T-helper 2 cell treated with Interferon-gamma antibody and Interleukin-4, amounts not matched to agents 5 μg/mL and 100 μg/mL, for 36 hours (primary cell): Measurements from ENCODE around the gene KLHL7.

Experiments used
- DNase-seq: peaks from one replicate; pipeline ENCODE4 v3.0.0; 2021; ENCODE audit warnings: low spot score
- H3K27ac Mint-ChIP-seq: one replicate; pipeline ENCODE4 v1.8.0; 2021; ENCODE audit warnings: mild to moderate bottlenecking, mixed read lengths
- H3K27me3 Mint-ChIP-seq: one replicate; pipeline ENCODE4 v1.8.0; 2021; ENCODE audit warnings: low read depth, mixed read lengths
- H3K36me3 Mint-ChIP-seq: one replicate; pipeline ENCODE4 v1.8.0; 2021; ENCODE audit warnings: low read depth, mixed read lengths
- H3K4me1 Mint-ChIP-seq: one replicate; pipeline ENCODE4 v1.8.0; 2021; ENCODE audit warnings: low read depth, mixed read lengths
- H3K4me3 Mint-ChIP-seq: one replicate; pipeline ENCODE4 v1.8.0; 2022; ENCODE audit warnings: mild to moderate bottlenecking, moderate library complexity, mixed read lengths
- H3K9me3 Mint-ChIP-seq: one replicate; pipeline ENCODE4 v1.8.0; 2021; ENCODE audit warnings: mixed read lengths

The KLHL7 gene

DNA sequence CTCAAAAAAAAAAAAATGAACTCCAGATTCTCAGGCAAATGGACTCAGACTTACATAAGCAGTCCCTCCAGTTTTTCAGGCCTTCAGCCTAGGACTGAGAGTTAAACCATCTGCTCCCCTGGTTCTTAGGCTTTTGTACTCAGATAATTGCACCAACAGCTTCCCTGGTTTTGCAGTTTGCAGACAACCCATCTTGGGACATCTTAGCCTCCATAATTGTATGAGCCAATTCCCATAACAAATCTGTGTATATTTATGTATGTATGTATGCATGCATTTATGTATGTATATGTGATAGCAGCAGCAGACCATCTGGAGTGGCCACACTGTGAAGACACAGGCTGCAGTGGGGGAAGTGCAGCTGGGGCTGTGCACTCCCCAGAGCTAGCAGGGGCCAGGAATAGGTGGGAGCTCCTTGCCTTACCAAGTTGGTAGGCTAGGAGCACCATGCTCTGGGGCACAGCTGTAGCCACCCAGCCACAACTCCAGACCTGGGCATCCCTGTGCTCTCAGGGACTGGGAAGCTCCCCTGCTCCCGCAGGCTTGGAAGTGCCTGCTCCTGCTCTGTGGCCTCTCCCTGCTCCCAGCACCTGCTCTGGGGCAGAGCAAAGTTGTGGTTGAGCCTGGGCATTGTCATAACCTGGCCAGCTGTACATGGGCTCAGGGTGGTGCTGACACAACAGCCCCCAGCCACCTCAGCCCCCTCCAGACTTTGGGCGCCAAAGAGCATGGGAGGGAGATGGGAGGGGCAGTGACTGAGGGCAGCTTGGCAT, 8.9 kb upstream of the KLHL7 start:
- no peaks in the 10 kb centered on the region for H3K9me3 Mint-ChIP-seq
- DNase-seq = no peak
- H3K27ac Mint-ChIP-seq = no peak overlapping the region
- no peaks in the 10 kb centered on the region for H3K4me1 Mint-ChIP-seq
- H3K27me3 Mint-ChIP-seq = peaks cover 10% of the 10 kb centered on the region
- no peaks in the 10 kb centered on the region for H3K36me3 Mint-ChIP-seq
- H3K4me3 Mint-ChIP-seq = no peak overlapping the region

DNA sequence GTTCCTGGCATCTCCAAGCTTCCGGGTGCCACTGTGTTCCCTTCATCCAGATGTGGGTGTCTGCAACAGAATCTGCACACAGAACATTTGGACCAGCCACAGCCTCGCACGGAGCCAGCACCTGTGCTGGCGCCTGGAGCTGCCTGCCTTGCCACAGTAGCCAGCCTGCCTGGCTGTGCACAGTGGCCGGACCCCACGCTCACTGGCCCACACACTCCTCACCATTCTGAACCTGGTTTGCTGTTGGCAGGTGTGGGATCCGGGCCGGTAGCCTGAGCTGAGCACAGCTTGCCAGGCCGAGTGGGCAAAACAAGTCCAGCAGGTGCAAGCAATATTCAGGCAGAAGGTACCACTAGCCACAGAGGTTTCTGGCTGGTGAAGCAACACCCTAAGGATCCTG, 7.6 kb upstream of the KLHL7 start:
- peaks cover 3% of the 10 kb centered on the region for H3K36me3 Mint-ChIP-seq
- H3K27me3 Mint-ChIP-seq = peaks cover 5% of the 10 kb centered on the region
- H3K4me1 Mint-ChIP-seq = no peaks in the 10 kb centered on the region
- DNase-seq = no peak
- H3K4me3 Mint-ChIP-seq = no peak overlapping the region
- H3K9me3 Mint-ChIP-seq = no peaks in the 10 kb centered on the region
- no peak overlapping the region for H3K27ac Mint-ChIP-seq

DNA sequence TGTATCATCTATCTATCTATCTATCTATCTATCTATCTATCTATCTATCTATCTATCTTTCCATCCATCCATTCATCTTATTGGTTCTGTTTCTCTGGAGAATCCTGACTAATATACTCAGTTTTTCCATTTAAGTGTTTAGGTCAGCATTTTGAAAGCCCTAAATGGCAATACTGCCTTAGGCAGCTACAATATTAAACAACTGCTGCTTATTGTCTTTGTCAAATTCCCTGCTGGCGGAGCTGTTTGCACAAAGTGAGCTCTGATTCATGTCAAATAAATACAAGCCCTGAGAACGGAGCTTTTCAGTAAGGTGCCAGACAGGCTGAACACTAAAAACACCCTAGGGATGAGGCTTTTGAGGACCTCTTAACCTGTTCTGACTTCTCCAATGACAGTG, 7.1 kb upstream of the KLHL7 start:
- Mint-ChIP-seq H3K4me1 (no peaks in the 10 kb centered on the region), H3K27ac (no peak overlapping the region), H3K4me3 (no peak overlapping the region), H3K36me3 (peaks cover 3% of the 10 kb centered on the region), H3K27me3 (peaks cover 3% of the 10 kb centered on the region), H3K9me3 (no peaks in the 10 kb centered on the region)
- DNase-seq = no peak

DNA sequence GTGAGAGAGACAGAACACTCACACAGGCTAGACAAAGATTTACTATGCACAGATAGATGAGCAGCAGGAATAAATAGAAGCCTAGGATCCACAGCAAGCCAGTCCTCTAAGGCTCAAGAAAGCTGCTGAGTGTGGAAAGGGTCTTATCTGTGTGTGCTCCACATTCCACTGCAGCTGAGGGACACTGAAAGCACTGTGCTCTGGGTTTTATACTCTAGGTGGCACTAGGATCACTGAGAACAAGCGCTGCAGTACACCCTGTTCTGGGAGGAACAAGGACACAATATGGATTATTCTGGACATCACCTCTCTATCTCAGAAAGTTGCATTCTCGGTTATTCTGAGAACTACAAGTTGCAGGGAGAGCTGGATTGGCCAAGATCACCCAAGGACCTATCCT, 4.9 kb upstream of the KLHL7 start:
- DNase-seq = no peak
- no peaks in the 10 kb centered on the region for H3K27me3 Mint-ChIP-seq
- H3K36me3 Mint-ChIP-seq = peaks cover 3% of the 10 kb centered on the region
- H3K4me3 Mint-ChIP-seq = no peak overlapping the region
- peaks cover 4% of the 10 kb centered on the region for H3K4me1 Mint-ChIP-seq
- no peaks in the 10 kb centered on the region for H3K9me3 Mint-ChIP-seq
- H3K27ac Mint-ChIP-seq = no peak overlapping the region

DNA sequence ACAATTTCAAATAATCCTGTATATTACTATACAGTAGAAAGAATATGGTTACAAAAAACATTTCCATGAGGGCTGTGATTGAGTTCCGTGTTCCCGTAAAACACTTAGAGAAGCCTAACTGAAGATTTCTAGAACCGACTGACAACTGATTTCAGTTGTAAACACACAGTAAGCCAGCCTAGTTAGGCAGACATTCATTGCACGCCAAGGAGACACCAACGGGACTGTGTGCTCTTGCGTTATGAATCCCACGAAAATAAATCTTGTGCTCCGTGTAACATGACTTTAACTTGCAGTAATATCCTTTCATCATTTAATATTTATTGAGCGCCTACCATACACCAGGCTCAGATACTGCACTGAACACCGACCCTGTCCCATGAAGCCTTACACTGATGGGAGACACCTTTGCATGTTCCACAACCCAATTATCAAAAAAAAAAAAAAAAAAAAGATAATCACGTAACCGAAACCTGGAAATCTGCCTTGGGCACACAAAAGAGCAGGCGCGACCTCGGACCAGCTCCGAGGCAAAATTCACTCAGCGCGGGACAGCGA, 420 bp upstream of the KLHL7 start:
- Mint-ChIP-seq H3K4me1 (peaks cover 20% of the 10 kb centered on the region), H3K4me3 (peak overlapping the region; percentile 98), H3K9me3 (no peaks in the 10 kb centered on the region), H3K27me3 (no peaks in the 10 kb centered on the region), H3K36me3 (peaks cover 7% of the 10 kb centered on the region), H3K27ac (peak overlapping the region; percentile 98)
- DNase-seq = no peak

DNA sequence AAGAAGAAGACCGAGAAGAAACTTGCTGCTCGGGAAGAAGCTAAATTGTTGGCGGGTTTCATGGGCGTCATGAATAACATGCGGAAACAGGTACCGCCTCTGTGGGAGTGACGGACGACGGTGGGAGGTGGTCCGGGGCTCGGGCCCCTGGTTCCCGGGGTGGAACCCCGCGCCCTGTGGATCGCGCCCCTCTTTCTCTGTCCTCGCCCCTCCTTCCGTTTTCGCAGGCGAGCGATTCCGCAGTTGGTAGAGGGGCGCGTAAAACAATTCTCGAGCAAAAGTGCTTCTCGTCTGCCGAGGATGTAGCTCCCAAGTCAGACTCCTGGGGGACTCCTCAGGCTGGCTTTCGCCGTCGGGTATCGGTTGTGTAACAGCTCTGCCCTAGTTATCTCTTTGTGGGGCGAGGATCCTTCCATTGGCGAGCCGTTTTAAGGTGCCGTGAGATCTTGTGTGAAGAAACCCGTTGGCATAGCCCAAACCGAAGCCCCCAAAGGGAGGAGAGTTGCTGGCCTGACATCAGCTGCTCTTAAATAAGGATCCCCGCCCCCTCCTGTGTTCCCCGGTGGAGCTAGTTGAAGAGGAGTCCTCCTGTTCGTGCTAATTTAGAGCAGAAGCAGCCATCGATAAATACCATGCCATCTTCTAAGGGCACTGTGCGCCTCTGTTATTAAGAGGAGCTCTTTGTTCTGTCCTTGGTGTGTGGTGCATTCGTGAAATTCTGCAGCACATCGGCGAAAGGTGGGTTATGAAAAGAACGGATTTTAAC, 655 bp downstream of the KLHL7 start:
- Mint-ChIP-seq H3K9me3 (no peaks in the 10 kb centered on the region), H3K4me3 (peak overlapping the region; percentile 98), H3K27ac (peak overlapping the region; percentile 98), H3K4me1 (peaks cover 20% of the 10 kb centered on the region), H3K36me3 (peaks cover 7% of the 10 kb centered on the region), H3K27me3 (no peaks in the 10 kb centered on the region)
- DNase-seq = peak; percentile 35

DNA sequence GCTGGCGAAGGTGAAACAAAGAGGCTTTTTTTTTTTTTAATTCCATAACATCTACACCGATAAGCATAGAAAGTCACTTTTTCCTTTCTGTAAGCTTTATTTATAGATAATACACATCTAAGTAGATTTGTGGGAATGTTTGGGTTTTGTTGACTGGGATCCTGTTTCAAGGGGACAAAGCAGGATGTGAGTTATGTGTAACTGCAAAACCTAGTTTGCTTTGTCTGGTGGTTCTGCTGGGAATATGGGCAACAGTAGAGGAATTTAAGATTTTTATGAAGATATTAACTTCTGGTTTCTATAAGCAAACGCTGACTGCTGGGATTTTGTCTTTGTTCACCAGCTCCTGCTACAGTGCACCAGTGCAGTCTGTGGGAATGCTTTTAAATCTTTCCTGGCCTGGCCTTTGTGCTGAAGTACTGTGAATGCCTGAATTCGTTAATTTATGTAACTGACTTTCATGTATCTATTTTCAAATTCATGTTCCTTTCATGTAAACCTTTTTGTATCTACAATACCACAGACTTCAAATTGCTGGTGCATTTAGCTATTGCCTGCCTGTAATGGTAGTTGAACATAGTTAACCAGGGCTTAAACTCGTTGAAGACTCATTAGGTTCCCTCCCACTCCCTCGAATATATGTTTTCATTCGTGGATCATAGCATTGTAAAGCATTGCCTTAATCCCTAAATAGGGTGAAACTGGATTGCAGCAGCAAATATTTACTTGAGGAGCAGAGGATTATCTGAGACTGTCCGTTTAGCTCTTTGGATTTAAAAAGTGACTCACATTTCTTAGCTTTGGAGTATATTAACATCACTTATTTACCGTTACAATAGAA, 1.5 kb downstream of the KLHL7 start:
- Mint-ChIP-seq H3K9me3 (no peaks in the 10 kb centered on the region), H3K36me3 (peaks cover 7% of the 10 kb centered on the region), H3K4me1 (peaks cover 20% of the 10 kb centered on the region), H3K27me3 (no peaks in the 10 kb centered on the region), H3K4me3 (peak overlapping the region; percentile 98), H3K27ac (peak overlapping the region; percentile 98)
- no peak for DNase-seq

DNA sequence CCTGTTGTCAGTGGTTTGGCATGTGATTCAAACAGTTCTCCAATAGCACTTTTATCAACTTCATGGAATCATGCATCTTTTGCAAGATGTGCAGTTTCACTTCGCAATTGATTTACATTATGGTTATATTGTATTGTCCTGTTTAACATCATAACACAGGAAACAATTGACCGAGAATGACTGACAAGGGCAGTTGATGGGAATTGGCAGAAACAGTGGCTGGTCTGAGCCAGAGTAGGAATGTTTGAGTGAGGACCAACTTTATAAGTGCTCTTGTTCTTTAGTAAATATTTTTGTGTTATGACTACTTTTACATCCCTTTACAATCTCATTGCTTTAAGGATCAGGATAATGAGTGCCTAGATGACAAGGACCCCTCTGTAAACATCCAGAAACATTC, 2.2 kb downstream of the KLHL7 start:
- Mint-ChIP-seq H3K27me3 (no peaks in the 10 kb centered on the region), H3K4me1 (peaks cover 20% of the 10 kb centered on the region), H3K4me3 (peak overlapping the region; percentile 98), H3K27ac (no peak overlapping the region), H3K9me3 (no peaks in the 10 kb centered on the region), H3K36me3 (peaks cover 5% of the 10 kb centered on the region)
- no peak for DNase-seq

DNA sequence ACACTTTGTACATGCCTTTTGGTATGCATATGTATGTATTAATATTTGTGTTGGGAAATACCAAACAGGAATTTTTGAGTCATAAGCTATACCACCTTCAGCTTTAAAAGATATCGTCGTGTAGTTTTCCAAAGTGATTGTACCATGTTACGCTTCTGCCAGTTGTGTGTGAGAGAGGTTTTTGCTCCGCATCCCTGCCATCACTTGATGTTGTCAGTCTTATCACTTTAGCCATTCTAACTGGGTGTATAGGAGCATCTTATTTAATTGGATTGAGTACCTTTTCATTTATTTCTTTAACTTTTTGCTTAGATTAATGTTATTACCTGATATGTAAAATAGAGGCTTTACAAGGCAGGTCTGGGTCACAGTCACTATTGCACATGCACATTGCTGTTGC, 3.4 kb downstream of the KLHL7 start:
- peaks cover 4% of the 10 kb centered on the region for H3K36me3 Mint-ChIP-seq
- DNase-seq = no peak
- H3K4me3 Mint-ChIP-seq = no peak overlapping the region
- H3K4me1 Mint-ChIP-seq = peaks cover 20% of the 10 kb centered on the region
- H3K27ac Mint-ChIP-seq = no peak overlapping the region
- H3K9me3 Mint-ChIP-seq = no peaks in the 10 kb centered on the region
- no peaks in the 10 kb centered on the region for H3K27me3 Mint-ChIP-seq

DNA sequence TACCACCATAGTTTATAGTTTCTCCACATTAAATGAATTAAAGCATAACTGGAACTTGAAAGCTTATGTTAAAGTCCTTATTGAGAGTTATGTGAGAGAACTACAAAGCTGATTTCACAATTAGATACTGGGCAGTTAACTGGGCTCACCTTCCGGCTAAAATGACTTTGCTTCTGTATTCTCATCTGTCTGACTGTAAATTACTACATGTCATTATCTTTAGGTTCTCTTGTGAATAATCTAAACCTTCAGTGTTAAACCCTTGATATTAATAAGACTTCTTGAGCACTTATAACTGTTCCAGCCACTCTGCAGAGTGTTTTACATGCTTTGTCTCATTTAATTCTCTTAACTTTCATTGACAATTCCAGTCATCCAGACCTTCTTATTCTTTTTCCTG, 3.9 kb downstream of the KLHL7 start:
- no peak overlapping the region for H3K4me3 Mint-ChIP-seq
- DNase-seq = no peak
- H3K4me1 Mint-ChIP-seq = peaks cover 19% of the 10 kb centered on the region
- H3K27ac Mint-ChIP-seq = no peak overlapping the region
- peaks cover 4% of the 10 kb centered on the region for H3K36me3 Mint-ChIP-seq
- no peaks in the 10 kb centered on the region for H3K27me3 Mint-ChIP-seq
- no peaks in the 10 kb centered on the region for H3K9me3 Mint-ChIP-seq

DNA sequence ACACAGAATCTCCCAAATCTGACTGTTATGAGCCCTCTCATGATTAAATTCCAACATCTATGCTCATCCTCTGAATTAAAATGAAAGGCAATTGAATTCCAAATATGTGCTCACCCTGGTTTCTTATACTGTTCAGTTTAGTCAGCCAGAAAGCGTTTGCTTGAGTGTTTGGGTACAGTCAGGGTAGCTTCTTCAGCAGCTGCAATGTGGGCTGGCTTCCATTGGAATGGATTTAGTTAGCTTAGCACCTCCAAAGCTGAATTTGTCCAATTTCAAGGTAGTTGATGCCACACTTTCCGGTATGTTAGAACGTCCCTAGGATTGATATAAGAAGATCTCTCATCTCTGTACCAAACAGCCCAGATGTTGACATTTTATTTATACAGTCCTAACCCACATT, 9.3 kb downstream of the KLHL7 start:
- DNase-seq = no peak
- Mint-ChIP-seq H3K27me3 (no peaks in the 10 kb centered on the region), H3K4me3 (no peak overlapping the region), H3K27ac (no peak overlapping the region), H3K4me1 (no peaks in the 10 kb centered on the region), H3K9me3 (no peaks in the 10 kb centered on the region), H3K36me3 (no peaks in the 10 kb centered on the region)

DNA sequence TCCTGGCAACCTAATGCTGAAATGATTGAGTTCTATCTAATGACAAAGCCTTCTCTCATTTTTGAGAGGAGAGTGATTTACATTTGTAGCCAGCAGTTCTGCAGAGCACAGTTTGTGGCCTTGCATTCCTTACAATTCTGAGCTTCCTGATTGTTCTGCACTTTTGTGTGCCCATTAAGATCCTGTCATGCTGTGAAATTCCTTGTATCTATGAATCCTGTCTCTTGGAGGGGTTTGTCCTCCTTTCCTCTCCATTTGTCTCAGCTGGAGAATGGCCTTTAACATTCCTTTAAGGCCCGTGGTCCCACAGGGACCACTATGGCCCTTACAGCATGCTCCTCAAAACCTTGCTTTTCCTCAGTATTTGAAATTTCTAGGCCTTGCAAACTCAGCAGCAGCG, 10.4 kb downstream of the KLHL7 start:
- no peaks in the 10 kb centered on the region for H3K36me3 Mint-ChIP-seq
- H3K9me3 Mint-ChIP-seq = no peaks in the 10 kb centered on the region
- H3K27ac Mint-ChIP-seq = no peak overlapping the region
- H3K4me3 Mint-ChIP-seq = no peak overlapping the region
- no peaks in the 10 kb centered on the region for H3K27me3 Mint-ChIP-seq
- H3K4me1 Mint-ChIP-seq = no peaks in the 10 kb centered on the region
- DNase-seq = no peak

DNA sequence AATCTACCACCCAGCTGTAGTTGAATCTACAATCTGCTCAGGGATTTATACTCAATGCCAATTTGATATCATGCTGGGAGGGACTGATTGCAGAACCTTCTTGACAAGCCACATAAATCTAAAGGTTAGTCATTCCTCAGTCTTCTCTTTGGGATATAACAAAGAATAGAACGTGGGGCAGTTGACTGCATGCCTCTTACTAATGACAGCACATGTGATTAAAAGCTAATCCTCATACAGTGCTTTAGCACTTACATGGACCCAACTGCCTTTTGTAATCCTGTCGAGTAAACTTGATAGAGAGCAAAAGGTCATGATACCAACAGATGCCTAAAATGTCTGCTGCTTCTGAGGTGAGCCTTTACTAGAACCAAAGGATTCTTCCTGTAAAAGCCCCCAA, 12.3 kb downstream of the KLHL7 start:
- no peaks in the 10 kb centered on the region for H3K27me3 Mint-ChIP-seq
- H3K4me3 Mint-ChIP-seq = no peak overlapping the region
- H3K27ac Mint-ChIP-seq = no peak overlapping the region

DNA sequence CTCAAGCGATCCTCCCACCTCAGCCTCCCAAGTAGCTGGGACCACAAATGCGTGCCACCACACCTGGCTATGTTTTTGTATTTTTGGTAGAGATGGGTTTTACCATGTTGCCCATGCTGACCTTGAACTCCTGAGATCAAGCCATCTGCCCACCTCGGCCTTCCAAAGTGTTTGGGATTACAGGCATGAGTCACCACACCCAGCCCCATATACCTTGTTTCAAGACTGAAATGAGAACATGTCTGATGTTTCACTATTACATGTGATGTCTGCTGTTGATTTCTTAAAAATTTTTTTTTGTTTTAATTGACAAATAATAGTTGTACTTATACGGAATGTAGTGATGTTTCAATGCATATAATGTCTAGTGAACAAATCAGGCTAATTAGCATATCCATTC, 14.5 kb downstream of the KLHL7 start:
- Mint-ChIP-seq H3K9me3 (no peaks in the 10 kb centered on the region), H3K27me3 (no peaks in the 10 kb centered on the region), H3K4me1 (no peaks in the 10 kb centered on the region), H3K4me3 (no peak overlapping the region), H3K36me3 (peaks cover 2% of the 10 kb centered on the region), H3K27ac (no peak overlapping the region)
- no peak for DNase-seq

More for the DNA sequence above, 12.3 kb downstream of the KLHL7 start:
- Mint-ChIP-seq H3K4me1 (no peaks in the 10 kb centered on the region), H3K36me3 (no peaks in the 10 kb centered on the region), H3K9me3 (no peaks in the 10 kb centered on the region)
- no peak for DNase-seq
